ENCODE results near the gene HS2ST1.
"Not testable (repeated sequence)": the region's sequence is repeated elsewhere in the genome, so short reads cannot be mapped to it uniquely, and the experiment has no call there.

Gene HS2ST1

DNA sequence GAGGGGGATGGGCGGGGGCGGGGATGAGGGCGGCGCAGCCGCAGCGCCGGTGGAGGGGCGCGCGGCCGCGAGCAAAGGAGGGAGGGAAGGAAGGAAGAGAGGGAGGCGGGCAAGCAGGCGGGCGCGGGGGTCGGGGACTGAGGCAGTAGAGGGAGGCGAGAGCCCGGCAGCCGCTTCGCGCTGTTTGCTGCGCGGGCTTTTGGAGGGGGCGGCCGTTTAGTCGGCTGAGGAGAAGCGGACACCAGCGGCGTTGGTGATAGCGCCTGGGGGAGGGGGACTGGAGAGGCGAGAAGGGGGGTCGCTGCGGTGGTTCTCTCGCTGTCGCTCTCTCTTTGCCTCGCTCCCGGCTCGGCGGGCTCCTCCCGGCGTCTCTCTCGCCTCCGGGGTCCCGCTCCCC, at the start of gene HS2ST1:
Gene HS2ST1 (plus strand): TSS at position 35 of the 397 bp plus-strand sequence.
- DNase-seq: no peak

DNA sequence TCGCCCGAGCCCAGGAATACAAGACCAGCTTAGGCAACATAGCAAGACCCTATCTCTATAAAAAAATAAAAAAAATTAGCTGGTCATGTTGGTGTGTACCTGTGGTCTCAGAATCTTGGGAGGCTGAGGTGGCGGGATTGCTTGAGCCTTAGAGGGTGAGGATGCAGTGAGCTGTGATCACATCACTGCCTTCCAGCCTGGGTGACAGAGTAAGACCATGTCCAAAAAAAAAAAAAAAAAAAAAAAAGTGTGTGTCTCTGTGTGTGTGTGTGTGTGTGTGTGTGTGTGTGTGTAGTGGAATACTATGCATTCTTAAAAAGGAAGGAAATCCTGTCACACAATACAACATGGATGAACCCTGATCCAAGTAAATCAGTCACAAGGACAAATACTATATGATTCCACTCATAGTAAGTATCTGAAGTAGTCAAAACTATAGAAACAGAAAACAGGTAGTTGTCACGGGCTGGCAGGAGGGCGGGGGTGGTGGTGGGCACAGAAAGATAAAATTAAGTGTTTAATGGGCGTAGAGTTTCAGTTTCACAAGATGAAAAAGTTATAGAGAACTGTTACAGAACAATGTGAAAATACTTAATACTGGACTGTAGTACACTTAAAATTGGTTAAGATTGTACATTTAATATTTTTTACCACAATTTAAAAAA, 48.3 kb upstream of the HS2ST1 start:
- peak; percentile 8 for DNase-seq

DNA sequence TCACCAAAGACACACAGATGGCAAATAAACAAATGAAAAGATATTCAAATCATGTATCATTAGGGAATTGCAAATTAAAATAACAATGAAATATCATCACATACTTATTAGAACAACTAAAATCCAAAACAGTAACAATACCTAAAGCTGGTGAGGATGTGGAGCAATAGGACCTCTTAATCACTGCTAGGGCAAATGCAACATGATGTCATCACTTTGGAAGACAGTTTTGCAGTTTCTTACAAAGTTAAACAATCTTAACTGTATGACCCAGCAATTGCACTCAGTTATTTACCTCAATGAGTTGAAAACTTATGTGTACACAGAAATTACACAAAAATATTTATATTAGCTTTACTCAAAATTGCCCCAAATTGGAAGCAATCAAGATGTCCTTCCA, 47.8 kb upstream of the HS2ST1 start:
- DNase-seq: peak; percentile 9

DNA sequence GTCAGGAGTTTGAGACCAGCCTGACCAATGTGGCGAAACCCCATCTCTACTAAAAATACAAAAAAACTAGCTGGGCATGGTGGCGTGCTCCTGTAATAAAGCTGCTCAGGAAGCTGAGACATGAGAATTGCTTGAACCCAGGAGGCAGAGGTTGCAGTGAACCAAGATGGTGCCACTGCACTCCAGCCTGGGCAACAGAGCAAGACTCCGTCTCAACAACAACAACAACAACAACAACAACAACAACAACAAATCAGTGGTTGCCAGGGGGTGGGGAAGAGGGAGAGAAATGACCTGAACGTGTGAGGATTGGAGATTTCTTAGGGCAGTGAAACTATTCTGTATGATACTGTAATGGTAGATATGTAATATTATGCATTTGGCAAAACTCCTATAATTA, 47.2 kb upstream of the HS2ST1 start:
- not testable (repeated sequence) for DNase-seq

DNA sequence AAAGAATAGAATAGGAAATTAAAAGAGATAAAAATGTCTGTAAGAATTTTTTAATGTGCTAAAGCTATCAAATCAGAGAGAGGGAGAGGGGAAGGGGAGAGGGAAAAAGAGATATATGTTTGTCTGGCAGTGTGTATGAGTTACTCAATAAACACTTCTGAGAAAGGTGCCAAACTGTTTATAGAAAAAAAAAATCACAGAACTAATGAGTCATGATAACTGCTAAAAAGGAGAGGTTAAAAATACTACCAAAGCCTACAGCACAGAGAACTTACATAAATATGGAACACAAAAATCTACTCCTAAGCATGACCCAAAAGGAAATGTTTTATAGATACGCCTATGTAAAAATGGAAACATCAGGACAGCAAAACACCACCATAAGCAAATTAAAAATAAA, 46.0 kb upstream of the HS2ST1 start:
- no peak for DNase-seq

DNA sequence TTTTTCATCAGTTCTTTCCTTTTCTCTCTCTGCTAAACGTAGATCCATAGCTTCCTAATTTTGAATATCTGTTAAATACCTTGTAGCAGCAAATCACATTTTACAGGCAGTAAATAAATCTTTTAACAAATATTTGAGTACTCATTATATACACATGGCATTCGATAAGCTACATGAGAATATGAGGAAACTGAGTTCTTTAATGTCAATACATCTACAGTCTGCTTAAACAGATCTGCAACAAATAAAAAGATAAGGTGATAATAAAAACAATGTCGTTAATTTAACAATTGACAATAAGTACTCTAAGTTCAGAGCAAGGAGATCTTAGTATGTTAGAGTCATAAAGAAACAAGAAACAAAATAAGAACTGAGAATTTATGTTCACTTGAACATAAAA, 43.4 kb upstream of the HS2ST1 start:
- no peak for DNase-seq

DNA sequence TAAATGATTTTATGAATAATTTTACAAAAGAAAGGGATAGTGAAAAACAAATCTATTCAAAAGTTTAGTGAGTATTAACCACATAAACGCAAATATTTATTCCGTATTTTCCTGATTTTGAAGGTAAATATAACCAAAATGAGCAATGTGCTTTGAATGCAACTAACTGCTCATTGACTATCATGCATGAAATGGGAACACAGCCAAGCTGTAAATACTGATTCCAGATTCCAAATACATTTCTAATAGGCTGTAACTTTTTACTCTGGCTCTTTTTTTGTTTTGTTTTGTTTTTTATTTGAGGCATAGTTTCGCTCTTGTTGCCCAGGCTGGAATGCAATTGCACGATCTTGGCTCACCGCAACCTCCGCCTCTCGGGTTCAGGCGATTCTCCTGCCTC, 42.3 kb upstream of the HS2ST1 start:
- no peak for DNase-seq

DNA sequence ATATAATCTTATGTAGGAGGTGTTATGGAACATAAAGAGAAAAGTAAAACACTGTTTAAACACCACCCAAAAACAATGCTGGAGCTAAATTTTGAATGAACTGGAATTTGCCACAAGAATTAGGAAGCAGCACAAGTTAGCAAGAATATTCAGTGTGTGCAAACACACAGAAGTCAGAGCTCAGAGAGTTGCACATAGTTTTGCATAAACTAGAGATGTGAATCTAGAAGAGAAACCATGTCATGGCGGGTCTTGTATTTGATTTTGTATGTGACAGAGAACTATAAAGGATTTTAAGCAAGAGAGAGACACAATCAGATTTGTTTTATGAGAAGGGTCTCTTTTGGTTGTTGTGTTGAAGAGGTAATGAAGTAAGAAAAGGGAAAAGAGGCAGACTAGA, 38.7 kb upstream of the HS2ST1 start:
- DNase-seq: no peak

DNA sequence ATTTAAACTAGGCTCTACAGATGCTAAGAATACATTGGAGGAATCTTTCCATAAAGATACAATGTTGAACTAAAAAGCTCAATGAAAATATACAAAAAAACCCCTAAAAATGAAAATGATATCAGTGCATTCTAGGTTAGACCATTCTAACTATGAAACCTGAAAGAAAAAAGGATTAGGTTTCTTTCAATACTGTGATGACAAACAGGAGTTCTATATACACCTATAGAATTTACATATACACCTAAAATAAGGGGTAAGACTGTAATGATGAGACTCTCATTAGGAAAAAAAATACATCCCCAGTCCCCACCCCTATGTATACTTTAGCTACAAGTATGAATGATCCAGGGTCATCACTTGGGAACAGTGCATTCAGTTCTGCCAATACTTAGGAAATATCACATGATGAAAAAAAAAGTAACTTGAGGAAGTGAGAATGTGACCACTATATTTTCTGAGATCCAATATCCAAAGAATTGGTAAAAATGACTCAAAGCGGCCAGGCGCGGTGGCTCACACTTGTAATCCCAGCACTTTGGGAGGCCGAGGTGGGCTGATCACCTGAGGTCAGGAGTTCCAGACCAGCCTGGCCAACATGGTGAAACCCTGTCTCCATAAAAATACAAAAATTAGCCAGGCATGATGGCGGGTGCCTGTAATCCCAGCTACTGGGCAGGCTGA, 26.8 kb upstream of the HS2ST1 start:
- no peak for DNase-seq

DNA sequence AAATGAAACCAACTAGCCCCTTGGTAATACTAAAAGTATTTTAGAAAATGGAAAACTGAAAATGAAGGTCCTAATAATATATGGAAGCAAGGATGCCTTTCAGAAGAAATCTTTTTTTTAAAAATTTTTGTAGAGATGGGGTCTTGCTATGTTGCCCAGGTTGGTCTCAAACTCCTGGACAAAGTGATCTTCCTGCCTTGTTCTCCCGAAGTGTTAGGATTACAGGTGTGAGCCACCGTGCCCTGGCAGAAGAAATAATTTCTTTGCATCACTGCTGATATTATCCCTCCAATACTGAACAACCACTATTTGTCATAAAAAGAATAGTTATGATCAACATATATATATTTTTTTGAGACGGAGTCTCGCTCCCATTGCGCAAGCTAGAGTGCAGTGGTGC, 26.1 kb upstream of the HS2ST1 start:
- no peak for DNase-seq

DNA sequence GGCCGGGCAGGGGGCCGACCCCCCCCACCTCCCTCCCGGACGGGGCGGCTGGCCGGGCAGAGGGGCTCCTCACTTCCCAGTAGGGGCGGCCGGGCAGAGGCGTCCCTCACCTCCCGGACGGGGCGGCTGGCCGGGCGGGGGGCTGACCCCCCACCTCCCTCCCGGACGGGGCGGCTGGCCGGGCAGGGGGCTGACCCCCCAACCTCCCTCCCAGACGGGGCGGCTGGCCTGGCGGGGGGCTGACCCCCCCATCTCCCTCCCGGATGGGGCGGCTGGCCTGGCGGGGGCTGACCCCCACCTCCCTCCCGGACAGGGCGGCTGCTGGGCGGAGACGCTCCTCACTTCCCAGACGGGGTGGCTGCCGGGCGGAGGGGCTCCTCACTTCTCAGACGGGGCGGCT, 15.0 kb upstream of the HS2ST1 start:
- DNase-seq: not testable (repeated sequence)

DNA sequence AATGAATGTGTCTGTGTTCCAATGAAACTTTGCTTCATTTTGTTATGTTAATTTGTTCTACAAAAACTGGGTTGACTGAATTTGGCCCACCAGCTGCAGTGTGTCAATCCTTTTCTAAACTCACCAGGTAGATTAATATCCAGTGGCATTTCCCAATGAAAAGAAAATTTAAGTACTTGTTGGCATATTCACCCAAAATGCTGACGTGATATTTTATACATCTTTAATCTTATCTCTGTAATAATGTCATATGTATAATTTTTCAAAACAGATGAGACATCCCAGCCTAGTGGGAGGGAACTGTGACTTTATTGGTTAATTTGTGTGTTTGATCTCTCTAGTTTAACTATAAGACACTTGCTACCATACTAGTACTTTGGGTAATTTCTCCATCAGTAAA, 8.6 kb upstream of the HS2ST1 start:
- DNase-seq: no peak

DNA sequence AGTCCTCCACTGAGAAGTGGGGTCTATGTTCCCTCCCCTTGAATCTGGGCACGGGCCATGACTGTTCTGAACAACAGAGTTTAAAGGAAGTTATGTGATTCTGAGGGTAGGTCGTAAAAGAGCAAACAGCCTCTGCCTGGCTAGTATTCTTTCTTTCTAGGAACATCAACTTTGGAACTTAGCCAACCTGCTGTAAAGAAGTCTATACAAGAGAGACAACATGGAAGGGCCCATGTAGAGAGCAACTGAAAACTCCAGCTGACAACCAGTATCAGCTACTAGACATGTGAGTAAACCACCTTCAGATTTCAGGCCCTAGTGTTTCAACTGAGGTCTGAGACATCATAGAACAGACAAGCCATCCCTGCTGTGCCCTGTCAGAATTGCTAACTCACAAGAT, 8.0 kb upstream of the HS2ST1 start:
- DNase-seq: peak; percentile 31

DNA sequence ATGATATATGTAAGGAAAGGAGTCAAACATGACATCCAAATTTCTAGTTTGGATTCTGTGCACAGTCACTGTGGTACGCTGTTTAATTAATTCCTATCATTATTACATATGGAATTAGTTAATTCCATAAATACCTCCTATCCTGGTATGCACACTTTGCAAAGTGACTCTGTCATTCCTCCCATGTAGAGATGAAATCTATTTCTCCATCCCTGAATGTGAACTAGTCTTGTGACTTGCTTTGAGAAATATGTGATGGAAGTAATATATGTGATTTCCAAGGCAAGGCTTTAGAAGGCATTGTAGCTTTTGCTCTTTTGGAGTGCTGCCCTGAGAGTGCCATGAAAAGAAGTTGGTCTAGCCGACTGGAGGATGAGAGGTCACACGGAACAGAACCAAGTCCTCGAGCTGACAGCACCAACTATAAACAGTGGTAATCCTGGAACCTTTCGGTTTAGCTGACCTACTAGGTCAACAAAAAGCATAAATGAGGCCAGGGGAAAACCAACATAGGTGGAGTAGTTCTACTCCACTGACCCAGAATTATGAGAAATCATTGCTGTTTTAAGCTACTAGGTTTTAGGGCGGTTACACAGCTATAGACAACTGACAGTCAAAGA, 2.0 kb upstream of the HS2ST1 start:
- DNase-seq: no peak

DNA sequence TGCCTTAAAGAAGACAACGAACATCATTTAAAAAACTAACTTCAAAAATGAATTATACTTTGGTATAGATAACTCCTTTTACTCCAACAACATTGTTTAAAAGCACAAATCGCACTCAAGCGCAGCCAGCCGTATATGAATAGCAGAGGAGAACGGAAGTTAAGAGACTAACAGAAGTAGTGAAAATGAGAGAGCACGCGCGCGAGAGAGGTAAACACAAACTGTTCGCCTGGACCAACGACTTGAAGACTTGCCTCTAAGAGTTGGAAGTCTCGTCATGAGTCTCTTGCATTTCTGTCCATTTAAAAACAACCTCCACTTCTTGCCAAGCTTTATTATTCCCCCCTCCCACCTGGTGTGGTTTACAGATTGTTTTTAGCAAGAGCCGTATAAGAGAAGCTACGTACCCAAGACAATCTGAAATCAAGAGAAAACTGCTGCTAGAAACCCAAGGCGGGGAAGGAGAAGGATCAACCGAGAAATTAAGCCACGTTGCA, 988 bp upstream of the HS2ST1 start:
- peak; percentile 69 for DNase-seq

DNA sequence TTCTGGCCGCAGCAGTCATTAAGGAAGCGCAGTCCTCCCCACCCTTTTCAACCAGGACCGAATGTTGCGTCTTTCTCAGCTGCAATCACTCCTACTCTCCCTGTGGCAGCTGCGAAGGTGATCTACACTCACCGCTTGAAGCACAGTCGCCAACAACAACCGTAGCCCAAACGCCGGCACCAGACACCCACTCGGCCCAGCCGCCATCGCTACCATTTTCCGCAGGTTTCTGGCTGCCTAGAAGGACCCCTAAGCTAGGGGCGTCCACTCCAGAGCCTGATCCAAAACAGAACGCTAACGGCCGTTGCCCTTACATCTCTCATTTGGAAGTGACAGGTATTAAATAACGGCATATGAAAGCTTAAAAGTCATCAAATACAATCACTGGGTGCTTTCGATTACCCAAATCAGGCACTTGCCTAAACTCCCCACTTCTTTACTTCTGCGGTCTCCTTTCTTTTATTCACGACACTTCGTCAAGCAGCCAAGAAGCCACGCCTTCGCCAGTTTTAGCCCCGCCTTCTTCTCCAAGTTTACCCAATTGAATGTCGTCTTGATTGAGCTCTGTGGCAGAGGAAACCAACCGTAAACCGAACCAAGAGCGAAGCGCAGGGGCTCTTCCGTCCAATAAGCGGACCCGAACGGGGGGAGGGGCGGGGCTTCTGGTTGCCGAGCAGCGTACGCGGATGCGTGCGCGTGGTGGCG, 387 bp upstream of the HS2ST1 start, which contains the start of gene SELENOF:
Gene SELENOF (minus strand): TSS at position 231 of the 705 bp plus-strand sequence. CDS start 15 bp downstream, at position 216.
- DNase-seq: peak; percentile 100

DNA sequence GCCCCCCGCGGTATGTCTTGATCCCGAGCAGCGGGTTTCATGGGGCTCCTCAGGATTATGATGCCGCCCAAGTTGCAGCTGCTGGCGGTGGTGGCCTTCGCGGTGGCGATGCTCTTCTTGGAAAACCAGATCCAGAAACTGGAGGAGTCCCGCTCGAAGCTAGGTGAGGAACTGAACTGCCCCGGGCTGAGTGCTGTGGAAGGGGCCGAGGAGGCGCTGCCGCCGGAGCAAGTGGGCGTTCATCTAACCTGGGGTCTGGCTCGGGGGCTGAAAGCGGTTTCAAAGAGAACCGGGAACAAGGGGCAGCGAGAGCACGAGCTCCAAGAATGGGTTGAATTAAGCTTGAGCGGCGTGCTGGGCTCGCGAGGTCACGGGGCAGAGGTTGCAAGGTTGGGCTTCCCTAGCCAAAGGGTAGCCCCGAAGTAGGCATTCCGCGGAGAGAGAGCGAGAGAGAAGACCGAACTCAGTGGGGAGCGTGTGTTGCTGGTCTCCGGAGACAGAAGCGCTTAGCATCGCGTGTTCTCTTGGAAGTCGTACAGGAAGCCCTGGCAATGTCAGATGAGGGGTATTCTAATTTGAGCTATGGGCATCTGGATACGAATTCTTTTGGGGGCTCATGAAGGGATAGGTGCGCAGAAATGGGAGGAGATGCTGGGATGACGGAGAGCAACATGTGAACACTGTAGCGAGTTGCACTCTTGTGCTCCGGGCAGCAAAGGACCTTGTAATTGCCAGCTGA, 732 bp downstream of the HS2ST1 start:
- DNase-seq: peak; percentile 75

DNA sequence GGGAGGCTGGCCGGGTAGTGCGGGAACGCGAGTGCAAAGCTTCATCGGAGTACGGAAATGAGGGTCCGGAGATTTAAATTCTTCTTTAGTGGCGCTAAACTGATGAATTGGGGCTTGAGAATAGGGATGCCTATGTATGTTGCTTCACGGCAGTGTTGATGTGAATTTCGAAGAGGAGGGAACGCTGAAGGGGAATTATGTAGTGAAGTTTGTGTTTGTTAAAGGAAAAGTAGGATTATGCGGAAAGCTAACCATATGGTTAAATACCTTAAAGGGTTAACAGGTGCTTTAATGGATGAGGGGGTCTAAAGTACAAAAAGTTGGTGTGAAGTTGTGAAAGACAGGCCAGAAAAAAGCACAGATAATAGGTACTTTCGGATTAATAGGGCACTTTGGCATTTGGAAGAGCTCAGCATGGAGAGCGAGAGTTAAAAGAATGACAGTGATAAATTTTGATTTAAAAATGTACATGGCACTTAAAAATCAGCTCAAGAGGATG, 1.4 kb downstream of the HS2ST1 start:
- DNase-seq: no peak

DNA sequence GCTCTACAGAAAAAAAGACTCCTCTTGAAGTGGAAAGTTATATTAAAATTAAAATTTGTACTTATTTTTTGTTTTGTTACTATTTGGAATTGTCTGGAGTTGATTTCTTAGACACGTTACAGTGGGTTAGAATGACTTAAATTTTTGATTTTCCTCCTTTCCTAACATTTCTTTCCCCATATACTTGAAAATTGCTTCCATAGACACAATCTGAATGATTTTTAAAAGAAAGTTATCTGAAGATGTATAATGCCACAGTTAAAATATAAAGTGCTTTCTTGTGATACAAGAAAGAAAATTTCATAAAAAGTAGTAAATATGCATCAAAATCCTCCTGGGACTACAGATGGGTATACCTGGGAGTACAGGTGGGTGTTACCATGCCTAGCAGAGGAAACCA, 2.3 kb downstream of the HS2ST1 start:
- no peak for DNase-seq

DNA sequence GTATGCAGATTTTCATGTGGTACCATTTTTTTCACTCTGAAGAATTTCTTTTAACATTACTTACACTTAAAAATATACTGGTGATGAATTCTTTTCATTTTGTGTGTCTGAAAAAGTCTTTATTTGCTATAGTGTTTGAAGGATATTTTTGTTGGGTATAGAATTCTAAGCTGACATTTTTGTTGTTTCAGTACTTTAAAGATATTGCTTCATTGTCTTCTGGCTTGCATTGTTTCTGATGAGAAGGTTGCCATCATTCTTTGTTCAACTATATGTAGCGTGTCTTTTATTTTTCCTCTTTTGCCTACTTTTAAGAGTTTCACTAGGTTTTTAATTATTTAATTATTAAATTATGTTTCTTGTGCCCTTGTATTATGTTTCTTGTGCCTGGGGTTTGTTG, 8.0 kb downstream of the HS2ST1 start:
- DNase-seq: no peak

DNA sequence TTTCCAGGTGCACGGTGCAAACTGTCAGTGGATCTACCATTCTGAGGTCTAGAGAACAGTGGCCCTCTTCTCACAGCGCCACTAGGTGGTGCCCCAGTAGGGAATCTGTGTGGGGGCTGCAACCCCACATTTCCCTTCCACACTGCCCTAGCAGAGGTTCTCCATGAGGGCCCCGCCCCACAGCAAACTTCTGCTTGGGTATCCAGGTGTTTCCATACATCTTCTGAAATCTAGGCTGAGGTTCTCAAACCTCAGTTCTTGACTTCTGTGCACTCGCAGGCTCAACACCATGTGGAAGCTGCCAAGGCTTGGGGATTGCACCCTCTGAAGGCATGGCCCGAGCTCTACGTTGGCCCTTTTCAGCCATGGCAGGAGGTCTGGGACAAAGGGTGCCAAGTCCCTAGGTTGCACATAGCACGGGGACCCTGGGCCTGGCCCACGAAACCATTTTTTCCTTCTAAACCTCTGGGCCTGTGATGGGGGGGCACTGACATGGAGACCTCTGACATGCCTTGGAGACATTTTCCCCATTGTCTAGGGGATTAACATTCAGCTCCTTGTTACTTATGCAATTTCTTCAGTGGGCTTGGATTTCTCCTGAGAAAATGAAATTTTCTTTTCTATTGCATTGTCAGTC, 10.0 kb downstream of the HS2ST1 start:
- DNase-seq: no peak

DNA sequence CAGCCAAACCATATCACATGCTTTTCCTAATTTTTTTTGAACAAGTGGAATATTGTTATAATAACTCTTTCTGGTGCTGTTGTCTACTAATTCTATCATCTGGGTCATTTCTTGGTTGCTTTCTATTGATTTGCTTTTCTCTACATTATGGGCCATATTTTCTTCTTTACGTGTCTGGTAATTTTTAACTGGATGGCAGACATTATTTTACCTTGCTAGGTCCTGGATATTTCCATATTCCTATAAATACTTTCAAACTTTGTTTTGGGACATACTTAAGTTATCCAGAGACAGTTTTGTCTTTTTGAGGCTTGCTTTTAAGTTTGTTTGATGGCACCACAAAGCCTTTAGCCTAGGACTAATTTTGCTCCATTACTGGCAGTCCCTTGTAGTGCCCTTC, 11.3 kb downstream of the HS2ST1 start:
- no peak for DNase-seq
